ENCODE data around the gene SF3B5.
"Not testable (repeated sequence)": the region's sequence is repeated elsewhere in the genome, so short reads cannot be mapped to it uniquely, and the experiment has no call there.

SF3B5 gene

GRCh38 chr6:144095134-144096002 is at the start of gene SF3B5:
Gene SF3B5 (minus strand): TSS chr6:144095573. CDS start chr6:144095497, 76 bp downstream.
- peak; percentile 94 to 96 (median 96) for DNase-seq (ENCODE audit: low read depth in 3 of 3)

GRCh38 chr6:144144996-144145395 is 49.6 kb upstream of the SF3B5 start:
- DNase-seq (ENCODE audit: low read depth in 3 of 3) = no peak

DNA sequence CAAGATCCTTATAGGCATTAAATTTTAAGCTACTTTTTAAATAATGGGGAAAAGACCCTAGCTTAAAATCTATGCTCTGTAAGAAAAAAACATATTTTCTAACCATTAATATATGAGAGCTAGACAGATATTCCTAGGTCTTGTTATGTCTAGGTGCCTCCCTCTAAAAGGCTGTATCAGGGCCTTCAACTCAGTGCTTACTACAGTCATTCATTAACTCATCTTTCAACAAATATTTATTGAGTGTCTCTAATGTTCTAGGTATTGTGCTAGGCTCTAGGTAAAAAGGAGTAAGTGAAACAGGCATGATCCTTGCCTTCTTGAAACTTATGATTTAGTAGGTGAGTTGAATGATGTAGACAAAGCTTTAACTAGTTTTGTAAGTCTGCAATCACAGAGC is 48.5 kb upstream of the SF3B5 start:
- no peak for DNase-seq (ENCODE audit: low read depth in 3 of 3)

- DNase-seq (ENCODE audit: low read depth in 3 of 3) = no peak
These were observed 47.7 kb upstream of the SF3B5 start for GRCh38 chr6:144143106-144143505.

GRCh38 chr6:144141470-144141869 is 46.1 kb upstream of the SF3B5 start:
- DNase-seq (ENCODE audit: low read depth in 3 of 3) = no peak

DNA sequence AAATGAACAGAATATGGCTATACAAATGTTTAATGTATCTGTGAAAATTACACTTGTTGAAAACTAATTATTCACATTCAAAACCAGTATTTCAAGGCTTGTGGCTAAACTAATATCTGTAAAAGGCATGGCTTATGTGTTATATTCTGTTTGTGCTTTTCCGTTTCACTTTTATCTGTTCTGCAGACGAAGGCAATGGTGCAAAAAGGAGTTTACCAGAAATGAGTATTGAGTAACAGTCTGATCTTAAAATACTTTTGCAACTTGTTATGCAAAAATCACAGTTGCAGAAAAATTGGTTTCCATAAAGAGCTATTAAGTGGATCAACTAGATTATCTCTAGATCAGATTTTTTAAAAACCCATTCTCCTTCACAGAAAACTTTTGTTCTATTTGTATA is 45.5 kb upstream of the SF3B5 start:
- no peak for DNase-seq (ENCODE audit: low read depth in 3 of 3)

DNA sequence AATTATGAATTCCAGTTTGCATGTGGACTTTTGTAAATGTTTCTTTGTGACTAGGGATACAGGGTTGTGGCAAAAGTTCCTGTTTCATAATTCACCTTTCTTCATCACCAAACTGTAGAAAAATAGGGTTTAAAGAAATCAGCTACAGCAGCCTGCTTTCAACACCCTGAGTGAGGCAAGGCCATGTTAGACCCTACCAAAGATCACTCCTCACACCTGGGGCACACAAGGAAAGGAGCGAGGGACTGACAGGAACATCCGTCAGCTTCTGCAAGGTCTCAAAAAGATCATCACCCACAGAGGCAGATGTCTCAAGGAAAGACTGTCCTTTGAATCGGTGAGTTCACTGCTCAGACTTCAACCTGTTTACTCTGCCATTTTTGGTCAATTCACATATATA is 44.4 kb upstream of the SF3B5 start:
- DNase-seq (ENCODE audit: low read depth in 3 of 3) = no peak

GRCh38 chr6:144138542-144138941 is 43.2 kb upstream of the SF3B5 start:
- no peak for DNase-seq (ENCODE audit: low read depth in 3 of 3)

GRCh38 chr6:144134737-144135136 is 39.4 kb upstream of the SF3B5 start:
- DNase-seq (ENCODE audit: low read depth in 3 of 3) = no peak

GRCh38 chr6:144134176-144134575 is 38.8 kb upstream of the SF3B5 start:
- no peak for DNase-seq (ENCODE audit: low read depth in 3 of 3)

GRCh38 chr6:144133225-144133821 is 38.0 kb upstream of the SF3B5 start:
- DNase-seq (ENCODE audit: low read depth in 3 of 3) = no peak

- DNase-seq (ENCODE audit: low read depth in 3 of 3) = not testable (repeated sequence)
These were observed 36.9 kb upstream of the SF3B5 start for GRCh38 chr6:144132167-144132690.

GRCh38 chr6:144131248-144131709 is 35.9 kb upstream of the SF3B5 start:
- no peak for DNase-seq (ENCODE audit: low read depth in 3 of 3)

GRCh38 chr6:144129469-144129868 is 34.1 kb upstream of the SF3B5 start:
- DNase-seq (ENCODE audit: low read depth in 3 of 3) = no peak

GRCh38 chr6:144127097-144127496 is 31.7 kb upstream of the SF3B5 start:
- DNase-seq (ENCODE audit: low read depth in 3 of 3) = no peak

GRCh38 chr6:144123836-144124235 is 28.5 kb upstream of the SF3B5 start:
- DNase-seq (ENCODE audit: low read depth in 3 of 3) = no peak

- DNase-seq (ENCODE audit: low read depth in 3 of 3) = no peak
These were observed 28.0 kb upstream of the SF3B5 start for GRCh38 chr6:144123421-144123820.

- no peak for DNase-seq (ENCODE audit: low read depth in 3 of 3)
These were observed 27.5 kb upstream of the SF3B5 start for GRCh38 chr6:144122861-144123260.

DNA sequence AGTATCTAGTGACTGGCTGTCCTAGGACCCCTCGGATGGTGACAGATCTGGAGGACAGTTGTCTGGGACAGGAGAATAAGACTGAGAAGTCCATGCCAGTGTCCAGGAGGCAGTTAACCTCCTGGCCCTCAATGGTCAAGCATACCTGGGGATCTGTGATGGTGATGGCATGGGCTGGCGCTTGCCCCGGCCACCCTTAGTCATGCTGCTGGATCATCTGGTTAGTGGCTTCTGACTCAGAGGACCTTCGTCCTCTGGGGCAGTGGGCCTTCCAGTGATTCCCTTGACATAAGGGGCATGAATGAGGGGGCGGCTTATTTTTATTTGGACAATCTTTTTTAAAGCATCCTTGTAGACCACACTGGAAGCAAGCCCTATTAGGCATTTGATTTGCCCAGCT is 24.0 kb upstream of the SF3B5 start:
- DNase-seq (ENCODE audit: low read depth in 3 of 3) = no peak

- DNase-seq (ENCODE audit: low read depth in 3 of 3) = no peak
These were observed 19.8 kb upstream of the SF3B5 start for GRCh38 chr6:144115219-144115618.

DNA sequence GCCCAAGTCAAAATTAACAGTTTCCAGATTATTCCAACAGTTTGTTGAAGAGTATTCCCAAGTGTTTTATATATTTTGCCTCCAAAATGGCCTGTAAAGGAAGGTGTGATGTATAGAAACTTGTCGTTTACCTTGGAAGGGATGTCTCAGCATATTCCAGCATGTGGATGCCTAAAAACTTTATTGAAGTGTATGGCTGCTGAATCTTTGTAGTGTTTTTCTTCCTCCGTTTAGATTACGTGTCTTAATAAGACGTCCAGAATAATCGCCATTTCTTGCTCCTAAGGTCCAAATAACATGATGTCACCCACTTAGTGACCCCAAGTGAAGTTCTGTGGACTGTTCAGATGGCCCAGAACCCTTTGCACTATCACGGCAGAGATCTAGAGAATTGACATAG is 18.0 kb upstream of the SF3B5 start:
- DNase-seq (ENCODE audit: low read depth in 3 of 3) = no peak

DNA sequence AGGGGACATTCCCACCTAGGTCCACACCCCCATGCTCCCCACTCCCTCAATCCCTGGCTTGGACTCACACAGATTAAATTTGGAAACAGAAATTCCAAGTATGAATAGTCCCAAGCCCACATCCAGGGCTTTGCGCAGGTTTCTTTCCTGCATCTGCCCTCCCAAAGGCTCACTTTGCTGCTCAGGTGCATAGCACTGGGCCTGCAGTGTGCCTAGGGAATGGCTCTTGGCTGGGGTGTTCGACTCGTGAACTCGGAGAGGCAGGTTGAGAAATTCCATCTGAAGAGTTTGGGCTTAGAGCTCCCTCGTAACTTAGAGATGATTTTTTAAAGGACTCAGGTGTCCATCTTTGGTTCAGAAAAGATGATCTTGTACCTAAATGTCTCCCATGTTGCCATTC is 14.8 kb upstream of the SF3B5 start:
- DNase-seq (ENCODE audit: low read depth in 3 of 3) = no peak

DNA sequence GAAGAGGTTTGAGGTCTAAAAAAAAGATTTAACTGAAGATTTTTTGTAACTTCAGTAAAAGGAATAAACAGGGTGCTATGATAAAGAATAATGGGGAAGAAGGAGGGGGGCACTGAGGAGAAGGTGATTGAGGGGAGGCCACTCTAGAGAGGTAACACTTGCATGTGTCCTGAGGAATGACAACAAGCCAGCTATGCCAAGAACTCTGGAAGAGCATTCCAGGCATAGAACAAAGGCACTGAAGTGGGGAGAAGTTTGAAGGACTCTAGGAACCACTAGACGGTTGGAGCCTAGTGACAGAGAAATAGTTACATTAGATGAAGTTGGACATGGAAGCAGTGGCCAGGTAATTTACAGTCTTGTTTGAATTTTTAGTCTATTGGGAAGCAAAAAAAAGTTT is 10.8 kb upstream of the SF3B5 start:
- no peak for DNase-seq (ENCODE audit: low read depth in 3 of 3)

Data from stimulated activated CD4-positive, alpha-beta T cell treated with anti-CD3 and anti-CD28 coated beads, TNF-alpha, amount 100 ng/mL, for 24 hours (primary cell).